ENCODE results near the gene HIRA. TPM values are rescaled to one million over a fixed set of nuclear protein-coding genes. Genes with fewer than 3 reads are reported as not detected.

HIRA gene
- total and polyA plus RNA-seq, 2 of the 8 experiments (the other 6 are each of a cell fraction or from before 2014, with no cell fraction given): 34.9 to 67.2 TPM

GRCh38 chr22:19352217-19352616, 79.3 kb downstream of the HIRA start (continued):
- TF ChIP-seq NANOG (IDR thresholded peaks at IDR 0.05; ENCODE audit: insufficient read depth, low read depth, low read length, poor library complexity, severe bottlenecking) (no peak), CTBP2 (IDR thresholded peaks at IDR 0.05; ENCODE audit: borderline replicate concordance, insufficient read depth, insufficient read length, low read length) (no peak), GTF2F1 (IDR thresholded peaks at IDR 0.05; ENCODE audit: borderline replicate concordance, low read depth, low read length) (no peak), BRCA1 (IDR thresholded peaks at IDR 0.05; ENCODE audit: low read depth, low read length) (no peak), CHD7 (IDR thresholded peaks at IDR 0.05; ENCODE audit: insufficient replicate concordance, low read length) (no peak)
